ENCODE results near the gene OSTM1. TPM values are rescaled to one million over a fixed set of nuclear protein-coding genes. Genes with fewer than 3 reads are reported as not detected.
A peak's percentile ranks its signal among the peaks of the same experiment; 100 is the strongest.

Gene OSTM1
- polyA plus RNA-seq, 1 of the 3 experiments (the other 2 are of a cell fraction): 10.1 TPM

DNA sequence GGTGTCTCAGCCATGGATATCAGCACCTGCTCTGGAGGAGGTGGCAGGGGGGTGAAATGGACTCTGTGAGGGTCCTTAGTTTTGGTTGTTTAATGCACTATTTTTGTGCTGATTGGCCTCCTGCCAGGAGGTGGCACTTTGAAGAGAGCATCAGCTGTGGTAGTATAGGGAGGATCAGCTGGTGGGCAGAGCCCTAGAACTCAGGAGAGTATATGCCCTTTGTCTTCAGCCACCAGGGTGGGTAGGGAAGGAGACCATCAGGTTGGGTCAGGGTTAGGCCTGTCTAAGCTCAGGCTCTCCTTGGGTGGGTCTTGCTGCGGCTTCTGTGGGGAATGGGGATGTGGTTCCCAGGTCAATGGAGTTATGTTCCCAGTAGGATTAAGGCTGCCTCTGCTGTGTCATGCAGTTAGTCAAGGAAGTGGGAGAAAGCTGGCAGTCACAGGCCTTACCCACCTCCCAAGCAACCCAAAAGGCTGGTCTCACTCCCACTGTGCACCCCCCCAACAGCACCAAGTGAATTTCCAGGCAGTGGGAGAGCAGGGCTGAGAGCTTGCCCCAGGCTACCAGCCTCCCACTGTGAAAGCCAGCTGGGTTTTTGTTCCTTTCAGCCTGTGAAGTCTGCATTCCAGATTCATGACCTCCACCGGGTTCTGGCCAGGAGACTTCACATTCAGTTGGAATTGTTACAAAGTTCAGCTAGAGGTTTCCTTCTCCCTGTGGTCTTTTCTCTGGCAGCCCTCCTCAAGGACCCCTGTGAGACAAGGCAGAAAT, 5.7 kb upstream of the OSTM1 start:
- Histone ChIP-seq H3K9me2 (no peaks in the 10 kb centered on the region), H4K20me1 (ENCODE audit: insufficient read depth) (no peaks in the 10 kb centered on the region), H3K4me2 (no peak overlapping the region), H3F3A (replicated peaks; ENCODE audit: insufficient read depth) (no peaks in the 10 kb centered on the region), H3K9ac (no peak overlapping the region), H3K79me2 (ENCODE audit: insufficient read depth) (no peaks in the 10 kb centered on the region), H3K27me3 (ENCODE audit: insufficient read depth) (no peaks in the 10 kb centered on the region), H3K4me1 (ENCODE audit: control insufficient read depth in 1 of 2, insufficient read depth in 2 of 2, low read depth in 1 of 2, low read length in 1 of 2) (peaks cover 2 to 12% of the 10 kb centered on the region in 2 experiments; a peak in 2 of 4 replicates), H2AFZ (ENCODE audit: low read depth) (no peak overlapping the region; the same call in 1 of the 2 replicates), H3K27ac (ENCODE audit: low read depth in 2 of 2, low read length in 1 of 2) (no peak overlapping the region), H3K9me3 (no peaks in the 10 kb centered on the region), H3K36me3 (replicated peaks in 1 of 2; ENCODE audit: control insufficient read depth in 1 of 2, insufficient read depth in 2 of 2, low read length in 1 of 2) (no peaks in the 10 kb centered on the region), H3K4me3 (ENCODE audit: low read depth in 2 of 2, low read length in 1 of 2) (no peak overlapping the region)
- ChIA-PET CTCF (interaction anchor here (1.3 to 1.5 kb wide), 2 partner anchors 35 to 36 kb away, joined by 4 to 5 read pairs; no protein-coding TSS in a partner anchor), POLR2A (no interaction called here)
- no peak for TF ChIP-seq EP300 (IDR thresholded peaks at IDR 0.05; ENCODE audit: borderline replicate concordance in 1 of 2, low read depth in 1 of 2, low read length in 1 of 2)
- TF ChIP-seq RXRA (IDR thresholded peaks at IDR 0.05; ENCODE audit: borderline replicate concordance, low read depth): 0 out of 2 replicates have a peak, but pooled peaks have one; percentile 7
- 56% methylated on average over 2 of the region's 2 CpGs for WGBS (ENCODE audit: low lambda C conversion rate)
- no peak for DNase-seq

DNA sequence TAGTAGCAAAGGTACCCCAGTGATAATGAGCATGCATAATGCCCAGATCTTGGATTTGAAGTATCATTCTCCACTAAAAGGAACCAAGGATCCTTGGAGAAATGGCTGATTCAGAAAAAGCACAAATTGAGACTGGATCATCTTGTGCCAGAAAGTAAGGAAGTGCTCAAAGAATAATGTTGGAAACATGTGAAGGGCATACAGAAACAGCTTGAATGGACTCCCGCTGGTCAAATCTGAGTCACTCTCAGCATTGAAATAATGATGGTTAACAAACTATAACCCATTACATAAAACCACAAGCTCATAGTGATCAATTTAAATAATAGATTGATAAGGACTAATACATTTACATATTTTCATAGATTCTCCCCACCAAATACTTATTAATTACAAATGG, 3.6 kb upstream of the OSTM1 start:
- no peak overlapping the region for H3K4me3 ChIP-seq (ENCODE audit: low read depth in 2 of 2, low read length in 1 of 2)
- CTCF ChIA-PET: no interaction called here
- H3K9ac ChIP-seq: no peak overlapping the region
- H3K27ac ChIP-seq (ENCODE audit: low read depth in 2 of 2, low read length in 1 of 2): no peak overlapping the region
- no peaks in the 10 kb centered on the region for H3K27me3 ChIP-seq (ENCODE audit: insufficient read depth)
- H3K9me3 ChIP-seq: no peaks in the 10 kb centered on the region
- no peaks in the 10 kb centered on the region for H3K9me2 ChIP-seq
- 88% methylated on average over 1 of the region's 1 CpG for WGBS (ENCODE audit: low lambda C conversion rate)
- no peak overlapping the region for H2AFZ ChIP-seq (ENCODE audit: low read depth)
- no peak for TF ChIP-seq RFX5 (IDR thresholded peaks at IDR 0.05; ENCODE audit: low read length)
- TF ChIP-seq, protein P1, sequence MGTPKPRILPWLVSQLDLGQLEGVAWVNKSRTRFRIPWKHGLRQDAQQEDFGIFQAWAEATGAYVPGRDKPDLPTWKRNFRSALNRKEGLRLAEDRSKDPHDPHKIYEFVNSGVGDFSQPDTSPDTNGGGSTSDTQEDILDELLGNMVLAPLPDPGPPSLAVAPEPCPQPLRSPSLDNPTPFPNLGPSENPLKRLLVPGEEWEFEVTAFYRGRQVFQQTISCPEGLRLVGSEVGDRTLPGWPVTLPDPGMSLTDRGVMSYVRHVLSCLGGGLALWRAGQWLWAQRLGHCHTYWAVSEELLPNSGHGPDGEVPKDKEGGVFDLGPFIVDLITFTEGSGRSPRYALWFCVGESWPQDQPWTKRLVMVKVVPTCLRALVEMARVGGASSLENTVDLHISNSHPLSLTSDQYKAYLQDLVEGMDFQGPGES (IDR thresholded peaks at IDR 0.05; ENCODE audit: low read depth, low read length): no peak
- no peak for TF ChIP-seq EZH2phosphoT487 (IDR thresholded peaks at IDR 0.05; ENCODE audit: borderline replicate concordance, low read depth)
- TF ChIP-seq GABPA (IDR thresholded peaks at IDR 0.05; ENCODE audit: low read depth): no peak
- TF ChIP-seq MEF2A (IDR thresholded peaks at IDR 0.05; ENCODE audit: borderline replicate concordance, low read depth): no peak
- TF ChIP-seq TAF1 (IDR thresholded peaks at IDR 0.05; ENCODE audit: borderline replicate concordance, low read depth, low read length): no peak
- TF ChIP-seq, protein P2, sequence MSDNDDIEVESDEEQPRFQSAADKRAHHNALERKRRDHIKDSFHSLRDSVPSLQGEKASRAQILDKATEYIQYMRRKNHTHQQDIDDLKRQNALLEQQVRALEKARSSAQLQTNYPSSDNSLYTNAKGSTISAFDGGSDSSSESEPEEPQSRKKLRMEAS (IDR thresholded peaks at IDR 0.05; ENCODE audit: low read depth): no peak
- no peak for TF ChIP-seq NRF1 (IDR thresholded peaks at IDR 0.05; ENCODE audit: low read depth, low read length)
- no peak for TF ChIP-seq JUND (IDR thresholded peaks at IDR 0.05)
- TF ChIP-seq, protein P3, sequence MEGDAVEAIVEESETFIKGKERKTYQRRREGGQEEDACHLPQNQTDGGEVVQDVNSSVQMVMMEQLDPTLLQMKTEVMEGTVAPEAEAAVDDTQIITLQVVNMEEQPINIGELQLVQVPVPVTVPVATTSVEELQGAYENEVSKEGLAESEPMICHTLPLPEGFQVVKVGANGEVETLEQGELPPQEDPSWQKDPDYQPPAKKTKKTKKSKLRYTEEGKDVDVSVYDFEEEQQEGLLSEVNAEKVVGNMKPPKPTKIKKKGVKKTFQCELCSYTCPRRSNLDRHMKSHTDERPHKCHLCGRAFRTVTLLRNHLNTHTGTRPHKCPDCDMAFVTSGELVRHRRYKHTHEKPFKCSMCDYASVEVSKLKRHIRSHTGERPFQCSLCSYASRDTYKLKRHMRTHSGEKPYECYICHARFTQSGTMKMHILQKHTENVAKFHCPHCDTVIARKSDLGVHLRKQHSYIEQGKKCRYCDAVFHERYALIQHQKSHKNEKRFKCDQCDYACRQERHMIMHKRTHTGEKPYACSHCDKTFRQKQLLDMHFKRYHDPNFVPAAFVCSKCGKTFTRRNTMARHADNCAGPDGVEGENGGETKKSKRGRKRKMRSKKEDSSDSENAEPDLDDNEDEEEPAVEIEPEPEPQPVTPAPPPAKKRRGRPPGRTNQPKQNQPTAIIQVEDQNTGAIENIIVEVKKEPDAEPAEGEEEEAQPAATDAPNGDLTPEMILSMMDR (IDR thresholded peaks at IDR 0.05): no peak
- TF ChIP-seq FOXM1 (IDR thresholded peaks at IDR 0.05; ENCODE audit: low read depth): no peak
- TF ChIP-seq GATA2 (CRISPR knock-in tag; IDR thresholded peaks at IDR 0.05): no peak
- no peak for TF ChIP-seq TEAD4 (IDR thresholded peaks at IDR 0.05; ENCODE audit: borderline replicate concordance, insufficient read depth)
- no peak for TF ChIP-seq ZBTB33 (IDR thresholded peaks at IDR 0.05; ENCODE audit: borderline replicate concordance, low read depth)
- TF ChIP-seq RCOR1 (IDR thresholded peaks at IDR 0.05; ENCODE audit: low read length): no peak
- peaks cover 11% of the 10 kb centered on the region; the same call in 1 of the 2 replicates for H3K79me2 ChIP-seq (ENCODE audit: insufficient read depth)
- no peaks in the 10 kb centered on the region for H3F3A ChIP-seq (replicated peaks; ENCODE audit: insufficient read depth)
- no peaks in the 10 kb centered on the region for H4K20me1 ChIP-seq (ENCODE audit: insufficient read depth)
- POLR2A ChIA-PET: no interaction called here
- H3K4me2 ChIP-seq: no peak overlapping the region
- H3K36me3 ChIP-seq (replicated peaks in 1 of 2; ENCODE audit: control insufficient read depth in 1 of 2, insufficient read depth in 2 of 2, low read length in 1 of 2): no peaks in the 10 kb centered on the region
- peaks cover 4 to 17% of the 10 kb centered on the region in 2 experiments; a peak in 2 of 4 replicates for H3K4me1 ChIP-seq (ENCODE audit: control insufficient read depth in 1 of 2, insufficient read depth in 2 of 2, low read depth in 1 of 2, low read length in 1 of 2)
- no peak for DNase-seq

Measured in SK-N-SH (cell line).